Measurements from ENCODE around the gene COMP.

DNA sequence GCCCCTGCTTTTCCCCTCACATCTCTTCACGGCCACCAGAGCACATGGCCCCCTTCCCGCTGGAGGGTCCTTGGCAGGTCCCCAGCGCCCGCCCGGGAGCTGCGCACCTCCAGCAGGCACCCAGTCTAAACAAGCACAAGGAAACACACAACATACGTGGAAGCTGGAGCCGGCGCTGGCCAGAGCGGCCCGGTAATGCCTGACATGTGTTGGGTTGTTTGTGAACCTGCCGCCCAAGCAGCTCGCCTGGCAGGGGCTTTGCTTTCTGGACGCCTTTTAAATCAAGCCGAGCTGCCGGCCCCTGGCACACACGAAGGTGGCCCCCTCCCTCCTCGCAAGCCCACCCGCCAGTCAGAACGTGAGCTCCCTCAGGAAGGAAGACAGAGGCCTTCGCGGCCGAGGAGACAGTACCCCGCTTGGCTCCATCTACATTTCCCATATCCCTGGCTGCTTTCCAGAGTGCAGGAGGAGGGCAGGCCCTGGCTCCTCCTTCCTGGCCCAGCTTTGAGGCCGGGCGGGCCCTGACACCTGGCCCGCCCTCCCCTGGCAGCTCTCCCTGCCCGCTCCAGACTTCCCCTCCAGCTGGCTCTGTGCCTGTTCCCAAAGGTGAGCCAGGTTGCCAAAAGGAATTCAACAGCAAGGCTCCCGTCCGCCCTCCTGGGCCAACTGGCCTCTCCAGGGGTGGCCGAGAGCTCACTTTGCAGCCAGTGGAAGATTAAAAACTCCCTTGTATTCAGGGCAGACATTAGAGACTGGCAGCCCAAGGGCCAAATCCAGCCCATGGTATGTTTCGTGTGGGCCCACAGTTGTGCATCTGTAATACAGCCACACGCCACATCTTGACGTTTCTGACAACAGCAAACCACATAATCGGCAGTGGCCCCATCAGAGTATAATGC, 28.7 kb downstream of the COMP start:
- TF ChIP-seq, protein P1, sequence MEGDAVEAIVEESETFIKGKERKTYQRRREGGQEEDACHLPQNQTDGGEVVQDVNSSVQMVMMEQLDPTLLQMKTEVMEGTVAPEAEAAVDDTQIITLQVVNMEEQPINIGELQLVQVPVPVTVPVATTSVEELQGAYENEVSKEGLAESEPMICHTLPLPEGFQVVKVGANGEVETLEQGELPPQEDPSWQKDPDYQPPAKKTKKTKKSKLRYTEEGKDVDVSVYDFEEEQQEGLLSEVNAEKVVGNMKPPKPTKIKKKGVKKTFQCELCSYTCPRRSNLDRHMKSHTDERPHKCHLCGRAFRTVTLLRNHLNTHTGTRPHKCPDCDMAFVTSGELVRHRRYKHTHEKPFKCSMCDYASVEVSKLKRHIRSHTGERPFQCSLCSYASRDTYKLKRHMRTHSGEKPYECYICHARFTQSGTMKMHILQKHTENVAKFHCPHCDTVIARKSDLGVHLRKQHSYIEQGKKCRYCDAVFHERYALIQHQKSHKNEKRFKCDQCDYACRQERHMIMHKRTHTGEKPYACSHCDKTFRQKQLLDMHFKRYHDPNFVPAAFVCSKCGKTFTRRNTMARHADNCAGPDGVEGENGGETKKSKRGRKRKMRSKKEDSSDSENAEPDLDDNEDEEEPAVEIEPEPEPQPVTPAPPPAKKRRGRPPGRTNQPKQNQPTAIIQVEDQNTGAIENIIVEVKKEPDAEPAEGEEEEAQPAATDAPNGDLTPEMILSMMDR (conservative IDR thresholded peaks at IDR 0.05; ENCODE audit: low read depth, low read length): no peak
- TF ChIP-seq EZH2 (IDR thresholded peaks at IDR 0.05; ENCODE audit: low read length, unreplicated experiment): no peak
